Thoracic aorta (tissue), 2 donors: ENCODE measurements around the gene MADCAM1. TPM values are rescaled to one million over a fixed set of nuclear protein-coding genes. Genes with fewer than 3 reads are reported as not detected.

Source experiments
- ATAC-seq: fragments of 150-250 bp; one replicate; pipeline ENCODE4 v1.8.0; 2017; ENCODE audit warnings: low read depth; ENCODE audit not compliant: insufficient number of reproducible peaks, low FRiP score
- DNase-seq: peaks from one replicate; pipeline ENCODE4 v3.0.0-alpha.2; 2020; ENCODE audit warnings: low spot score
- H3K27ac ChIP-seq, 2 donors: fragments of 200-600 bp; sonication (generic); 1 replicate in 1 of 2; 2 replicates in 1 of 2; pipeline ENCODE4 v1.5.1; 2016; ENCODE audit warnings: mild to moderate bottlenecking in 2 of 2, moderate library complexity in 2 of 2
- H3K27me3 ChIP-seq: fragments of 200-600 bp; sonication (generic); replicated peaks from 2 replicates; pipeline ENCODE4 v1.6.0; 2016; ENCODE audit warnings: mild to moderate bottlenecking; ENCODE audit not compliant: insufficient read depth
- H3K36me3 ChIP-seq: fragments of 200-600 bp; sonication (generic); one replicate; pipeline ENCODE4 v1.5.1; 2016
- H3K4me1 ChIP-seq, 2 donors: fragments of 200-600 bp; sonication (generic); 1 replicate in 1 of 2; 2 replicates in 1 of 2; pipeline versions ENCODE4 v1.5.1 to v1.6.0; 2016; ENCODE audit warnings: low read depth in 2 of 2, mild to moderate bottlenecking in 1 of 2; ENCODE audit not compliant: control insufficient read depth in 1 of 2
- H3K4me3 ChIP-seq: fragments of 200-600 bp; sonication (generic); 2 replicates; pipeline ENCODE4 v1.5.1; 2016; ENCODE audit warnings: mild to moderate bottlenecking
- H3K9me3 ChIP-seq: fragments of 200-600 bp; sonication (generic); 2 replicates; pipeline ENCODE4 v1.5.1; 2016
- CTCF ChIP-seq: fragments of 200-600 bp; sonication (generic); IDR thresholded peaks from one replicate; pipeline ENCODE4 v1.5.1; 2019; ENCODE audit warnings: antibody characterized with exemption
- total RNA-seq, 2 donors: library from RNA; depleted of rRNA; stranded (reverse); fragments of >200 nt; gene quantifications; one replicate each; pipeline versions ENCODE4 v1.1.0 to v1.2.3, GENCODE V29; 2016

MADCAM1 gene
- total RNA-seq, 2 donors from 2014 or later = 0.92 TPM; not detected in 1

GRCh38 chr19:532561-533363 is 36.5 kb downstream of the MADCAM1 start:
- peak overlapping the region; percentile 82 to 95 for H3K27ac ChIP-seq
- H3K36me3 ChIP-seq = peaks cover 21% of the 10 kb centered on the region
- TF ChIP-seq CTCF = peak; percentile 51
- DNase-seq (no peak), ATAC-seq (no peak)
- H3K4me1 ChIP-seq = peaks cover 13 to 34% of the 10 kb centered on the region in 2 donors
- peak overlapping the region; percentile 98 for H3K4me3 ChIP-seq
- H3K27me3 ChIP-seq = no peaks in the 10 kb centered on the region
- no peaks in the 10 kb centered on the region for H3K9me3 ChIP-seq

- H3K4me1 ChIP-seq = peaks cover 13 to 34% of the 10 kb centered on the region in 2 donors
- no peak for TF ChIP-seq CTCF
- no peaks in the 10 kb centered on the region for H3K27me3 ChIP-seq
- peak overlapping the region; percentile 98 for H3K4me3 ChIP-seq
- ATAC-seq (no peak), DNase-seq (no peak)
- H3K9me3 ChIP-seq = no peaks in the 10 kb centered on the region
- peaks cover 29% of the 10 kb centered on the region for H3K36me3 ChIP-seq
- H3K27ac ChIP-seq = peak overlapping the region; percentile 82 to 95
Measured at GRCh38 chr19:533364-534058, 37.2 kb downstream of the MADCAM1 start.

GRCh38 chr19:534088-534487 is 37.8 kb downstream of the MADCAM1 start:
- peaks cover 13 to 34% of the 10 kb centered on the region in 2 donors for H3K4me1 ChIP-seq
- H3K4me3 ChIP-seq = peak overlapping the region; percentile 98
- DNase-seq = no peak

GRCh38 chr19:535017-535835 is 38.9 kb downstream of the MADCAM1 start:
- ATAC-seq (no peak), DNase-seq (no peak)
- Histone ChIP-seq H3K27me3 (no peaks in the 10 kb centered on the region), H3K9me3 (no peaks in the 10 kb centered on the region), H3K27ac (no peak overlapping the region), H3K36me3 (peaks cover 39% of the 10 kb centered on the region), H3K4me3 (no peak overlapping the region), H3K4me1 (peaks cover 13 to 34% of the 10 kb centered on the region in 2 donors)
- no peak for TF ChIP-seq CTCF

More at GRCh38 chr19:534088-534487, 37.8 kb downstream of the MADCAM1 start:
- Histone ChIP-seq H3K27ac (peak overlapping the region; percentile 82 to 95), H3K9me3 (no peaks in the 10 kb centered on the region), H3K27me3 (no peaks in the 10 kb centered on the region), H3K36me3 (peaks cover 32% of the 10 kb centered on the region)
- no peak for ATAC-seq
- TF ChIP-seq CTCF = no peak
